ENCODE data around the gene EYS. TPM values are rescaled to one million over a fixed set of nuclear protein-coding genes. Genes with fewer than 3 reads are reported as not detected.

EYS gene
- total RNA-seq, 4 donors from 2014 or later, result 0.15 TPM; not detected in 3

DNA sequence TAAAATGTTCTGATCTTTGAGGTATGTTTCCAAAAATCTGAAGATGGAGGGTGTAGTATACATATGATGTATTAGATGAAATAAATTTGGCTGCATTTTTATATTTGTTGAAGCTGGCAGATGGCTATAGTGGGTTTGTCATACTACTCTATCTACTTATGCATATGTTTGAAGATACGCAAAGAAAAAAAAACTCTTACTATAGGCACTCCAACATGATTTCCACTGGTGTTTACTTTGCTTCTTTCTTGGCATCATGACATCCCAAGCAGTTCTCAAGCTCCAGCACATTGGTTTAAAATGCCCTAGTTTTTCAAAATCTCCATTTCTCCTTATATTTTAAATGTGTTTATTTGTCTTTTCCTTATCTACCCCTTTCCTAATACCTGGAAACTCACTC, 1359.6 kb downstream of the EYS start:
- no peak for ATAC-seq
- no peak overlapping the region for H3K4me3 ChIP-seq
- no peak overlapping the region for H3K27ac ChIP-seq
- no peaks in the 10 kb centered on the region for H3K4me1 ChIP-seq
- no peaks in the 10 kb centered on the region for H3K36me3 ChIP-seq
- 93 to 100% methylated on average over 1 of the region's 1 CpG for WGBS, 2 donors (ENCODE audit: low coverage in 1 of 2)
- TF ChIP-seq POLR2AphosphoS5 (IDR thresholded peaks at IDR 0.05), result no peak
- TF ChIP-seq EP300 (IDR thresholded peaks at IDR 0.05), result no peak
- no peak for TF ChIP-seq POLR2A (IDR thresholded peaks at IDR 0.05)
- no peak for TF ChIP-seq CTCF (IDR thresholded peaks at IDR 0.05)
- no peaks in the 10 kb centered on the region for H3K27me3 ChIP-seq
- peaks cover 0 to 12% (median 0%) of the 10 kb centered on the region in 3 donors for H3K9me3 ChIP-seq

DNA sequence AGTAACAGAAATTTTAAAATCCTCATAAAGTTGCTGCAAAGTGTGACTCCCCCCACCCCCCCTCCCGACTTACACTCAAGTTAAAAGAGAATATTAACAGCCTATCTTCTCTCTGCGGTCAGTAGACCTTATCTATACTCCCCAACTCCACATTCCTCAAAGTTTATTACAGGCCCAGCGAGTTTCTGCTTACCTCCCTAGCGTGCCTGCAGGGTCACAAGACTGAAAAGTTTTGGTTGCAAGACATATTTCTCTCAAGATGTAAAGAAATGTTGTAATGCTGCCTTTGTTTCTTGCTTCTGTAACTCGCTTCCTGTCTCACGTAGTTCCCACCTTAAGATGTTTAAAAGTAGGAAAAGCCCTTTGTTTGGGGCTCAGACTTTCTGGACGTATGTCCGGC, 1371.8 kb downstream of the EYS start:
- Histone ChIP-seq H3K4me3 (no peak overlapping the region), H3K9me3 (peaks cover 0 to 4% (median 0%) of the 10 kb centered on the region in 3 donors), H3K27me3 (no peaks in the 10 kb centered on the region), H3K4me1 (no peaks in the 10 kb centered on the region), H3K27ac (no peak overlapping the region), H3K36me3 (no peaks in the 10 kb centered on the region)
- no peak for ATAC-seq
- 86 to 91% methylated on average over 8 of the region's 8 CpGs for WGBS, 2 donors (ENCODE audit: low coverage in 1 of 2)
- TF ChIP-seq POLR2AphosphoS5 (IDR thresholded peaks at IDR 0.05) (no peak), POLR2A (IDR thresholded peaks at IDR 0.05) (no peak), EP300 (IDR thresholded peaks at IDR 0.05) (no peak), CTCF (IDR thresholded peaks at IDR 0.05) (no peak)

DNA sequence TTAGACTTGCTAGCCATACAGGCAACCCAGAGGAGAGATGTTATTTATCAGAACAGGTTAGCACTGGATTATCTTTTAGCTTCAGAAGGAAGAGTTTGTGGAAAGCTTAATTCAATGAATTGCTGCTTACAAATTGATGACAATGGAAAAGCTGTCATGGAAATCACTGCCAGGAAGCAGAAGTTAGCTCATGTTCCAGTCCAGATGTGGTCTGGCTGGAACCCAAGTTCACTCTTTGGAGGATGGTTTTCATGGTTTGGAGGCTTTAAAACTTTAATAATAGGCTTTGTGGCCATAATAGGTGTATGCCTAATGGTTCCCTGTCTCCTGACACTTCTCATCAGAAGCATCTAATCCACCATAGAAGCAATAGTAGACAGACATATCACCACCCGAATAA, 1372.4 kb downstream of the EYS start:
- peaks cover 0 to 2% (median 0%) of the 10 kb centered on the region in 3 donors for H3K9me3 ChIP-seq
- 100% methylated on average over 1 of the region's 1 CpG for WGBS, 2 donors (ENCODE audit: low coverage in 1 of 2)
- no peaks in the 10 kb centered on the region for H3K36me3 ChIP-seq
- H3K27me3 ChIP-seq, result no peaks in the 10 kb centered on the region
- H3K4me3 ChIP-seq, result no peak overlapping the region
- TF ChIP-seq POLR2AphosphoS5 (IDR thresholded peaks at IDR 0.05), result no peak
- TF ChIP-seq POLR2A (IDR thresholded peaks at IDR 0.05), result no peak
- no peak for TF ChIP-seq EP300 (IDR thresholded peaks at IDR 0.05)
- TF ChIP-seq CTCF (IDR thresholded peaks at IDR 0.05), result no peak
- no peaks in the 10 kb centered on the region for H3K4me1 ChIP-seq
- no peak for ATAC-seq
- H3K27ac ChIP-seq, result no peak overlapping the region

- no peaks in the 10 kb centered on the region for H3K36me3 ChIP-seq
- H3K4me3 ChIP-seq, result no peak overlapping the region
- H3K27ac ChIP-seq, result no peak overlapping the region
- ATAC-seq, result no peak
- H3K9me3 ChIP-seq, result no peaks in the 10 kb centered on the region
- no peak for TF ChIP-seq POLR2A (IDR thresholded peaks at IDR 0.05)
- TF ChIP-seq POLR2AphosphoS5 (IDR thresholded peaks at IDR 0.05), result no peak
- TF ChIP-seq EP300 (IDR thresholded peaks at IDR 0.05), result no peak
- TF ChIP-seq CTCF (IDR thresholded peaks at IDR 0.05), result peak in 2 of 4 experiments; percentile 36 to 55
- WGBS, 2 donors (ENCODE audit: low coverage in 1 of 2), result 20 to 39% methylated on average over 3 of the region's 5 CpGs
- H3K4me1 ChIP-seq, result no peaks in the 10 kb centered on the region
- H3K27me3 ChIP-seq, result no peaks in the 10 kb centered on the region
These were observed 1376.2 kb downstream of the EYS start for GRCh38 chr6:64330694-64331307.

GRCh38 chr6:64326939-64327338, 1380.1 kb downstream of the EYS start:
- H3K4me3 ChIP-seq, result no peak overlapping the region
- H3K9me3 ChIP-seq, result no peaks in the 10 kb centered on the region
- no peaks in the 10 kb centered on the region for H3K36me3 ChIP-seq
- TF ChIP-seq POLR2A (IDR thresholded peaks at IDR 0.05), result no peak
- no peak for TF ChIP-seq CTCF (IDR thresholded peaks at IDR 0.05)
- no peak for TF ChIP-seq POLR2AphosphoS5 (IDR thresholded peaks at IDR 0.05)
- TF ChIP-seq EP300 (IDR thresholded peaks at IDR 0.05), result no peak
- H3K27me3 ChIP-seq, result no peaks in the 10 kb centered on the region
- 83 to 97% methylated on average over 5 to 7 of the region's 8 CpGs for WGBS, 2 donors (ENCODE audit: low coverage in 1 of 2)
- H3K27ac ChIP-seq, result no peak overlapping the region
- no peak for ATAC-seq
- H3K4me1 ChIP-seq, result no peaks in the 10 kb centered on the region

All from gastroesophageal sphincter (tissue), 4 donors.